GM19438 (cell line): ENCODE results near the gene ELFN1.

Experiments
- ATAC-seq: cut with Tn5 transposase; IDR thresholded peaks from one replicate; pipeline ENCODE4 v1.9.1; 2021; ENCODE audit warnings: low read depth; ENCODE audit not compliant: unreplicated experiment

Gene ELFN1

DNA sequence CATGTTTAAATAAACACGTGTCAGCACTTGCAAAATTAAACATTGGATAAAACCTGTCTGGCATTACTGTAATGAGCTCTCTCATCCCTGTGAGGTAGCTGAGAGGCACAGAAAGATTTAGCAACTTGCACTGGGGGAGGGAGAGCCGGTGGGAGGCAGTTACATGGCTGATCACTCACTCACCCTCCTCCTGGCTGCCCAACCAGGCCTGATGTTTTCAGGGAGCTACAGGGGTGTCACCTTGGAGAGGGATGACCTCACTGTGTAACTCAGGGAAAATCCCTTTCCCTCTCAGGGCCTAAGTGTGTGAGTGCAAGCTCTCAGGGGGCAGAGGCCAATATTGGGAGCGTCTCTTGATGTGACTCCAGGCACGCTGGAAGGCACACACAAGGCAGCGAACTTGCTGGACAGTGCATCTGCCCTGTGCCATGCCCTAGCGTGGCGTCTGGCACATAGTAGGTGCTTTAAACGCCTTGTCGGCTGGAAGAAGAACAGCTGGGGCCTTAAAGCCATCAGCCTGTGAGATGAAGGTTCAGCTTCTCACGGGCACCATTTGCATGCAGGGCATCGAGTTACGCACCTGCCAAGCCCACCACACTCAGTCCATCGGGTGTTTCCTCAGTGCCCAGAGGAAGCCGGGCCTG, 51.1 kb downstream of the ELFN1 start:
- no peak for ATAC-seq

DNA sequence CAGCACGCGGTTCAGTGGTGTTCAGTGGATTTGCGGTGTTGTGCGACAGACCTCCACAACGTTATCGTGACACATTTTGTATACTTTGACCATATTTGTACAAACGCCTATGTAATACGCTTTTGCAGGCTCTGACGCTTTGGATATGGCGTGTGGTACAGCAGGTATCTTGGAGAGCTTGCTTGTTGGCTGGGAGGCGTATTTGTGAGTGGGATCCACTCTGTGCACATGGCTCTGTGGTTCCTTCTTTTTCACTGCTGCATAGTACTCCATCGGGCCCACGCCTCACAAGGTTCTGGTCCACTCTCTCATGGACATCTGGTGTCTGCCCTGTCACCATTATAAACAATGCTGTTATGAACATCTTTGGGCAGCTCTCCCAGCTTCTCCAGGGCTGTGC, 53.2 kb downstream of the ELFN1 start:
- no peak for ATAC-seq

DNA sequence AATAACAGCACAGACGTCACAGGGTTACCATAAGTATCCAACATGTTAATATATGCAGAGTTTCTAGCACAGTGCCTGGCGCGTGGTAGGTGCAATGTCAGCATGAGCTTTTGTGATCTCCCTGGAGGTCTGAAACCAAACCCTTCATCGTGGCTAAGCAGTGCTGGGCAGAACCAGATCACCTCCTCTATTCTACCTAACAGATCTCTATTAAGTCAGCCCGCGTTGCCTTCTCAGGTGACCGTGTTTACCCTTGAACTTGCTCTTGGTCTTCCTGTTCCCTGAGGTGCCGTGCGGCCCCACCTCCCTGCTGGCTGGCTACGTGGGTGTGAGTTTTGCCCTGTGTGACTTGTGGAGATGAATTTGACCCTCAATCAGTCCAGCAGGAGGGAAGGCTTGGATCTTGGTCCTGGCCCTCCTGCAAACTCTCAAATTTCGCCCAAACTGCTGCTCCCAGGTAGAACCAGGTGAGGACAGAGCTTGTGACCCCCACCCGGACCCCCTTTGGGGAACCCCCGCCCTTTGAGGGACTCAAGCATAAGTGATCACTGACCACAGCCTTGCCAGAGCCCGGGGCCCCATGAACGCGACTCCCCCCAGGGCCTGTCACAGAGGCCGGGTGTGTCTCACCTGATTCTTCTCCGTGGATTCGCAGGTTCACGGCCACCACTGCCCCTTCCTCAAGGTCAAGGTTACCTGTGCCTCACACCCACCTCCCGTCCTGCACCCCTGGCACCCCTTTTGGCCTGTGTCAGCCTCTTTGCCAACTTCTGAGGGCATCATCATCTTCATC, 54.2 kb downstream of the ELFN1 start:
- ATAC-seq = no peak

DNA sequence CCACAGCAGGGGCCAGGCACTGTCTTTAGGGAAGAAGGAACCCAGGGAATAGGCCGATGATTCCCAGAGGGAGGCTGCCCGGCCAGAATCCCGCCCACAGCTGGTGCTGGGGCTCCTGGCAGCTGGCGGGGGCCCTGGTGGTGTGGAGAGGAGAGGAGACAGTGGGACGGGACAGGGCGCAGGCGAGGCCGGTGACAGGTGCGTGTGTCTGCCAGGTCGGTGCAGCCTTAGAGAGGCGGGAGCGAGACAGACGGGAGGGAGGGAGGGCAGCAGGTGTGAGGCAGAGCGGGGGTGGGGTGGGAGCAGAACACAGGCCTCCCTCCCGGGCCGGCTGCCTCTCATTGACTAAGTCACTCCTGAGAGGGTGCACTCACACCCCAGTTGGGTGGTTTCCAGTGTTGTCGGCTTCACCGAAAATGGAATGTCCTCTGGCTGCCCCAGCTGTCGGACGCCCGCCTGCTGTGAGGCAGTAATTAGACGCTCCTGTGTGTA, 55.2 kb downstream of the ELFN1 start:
- no peak for ATAC-seq

DNA sequence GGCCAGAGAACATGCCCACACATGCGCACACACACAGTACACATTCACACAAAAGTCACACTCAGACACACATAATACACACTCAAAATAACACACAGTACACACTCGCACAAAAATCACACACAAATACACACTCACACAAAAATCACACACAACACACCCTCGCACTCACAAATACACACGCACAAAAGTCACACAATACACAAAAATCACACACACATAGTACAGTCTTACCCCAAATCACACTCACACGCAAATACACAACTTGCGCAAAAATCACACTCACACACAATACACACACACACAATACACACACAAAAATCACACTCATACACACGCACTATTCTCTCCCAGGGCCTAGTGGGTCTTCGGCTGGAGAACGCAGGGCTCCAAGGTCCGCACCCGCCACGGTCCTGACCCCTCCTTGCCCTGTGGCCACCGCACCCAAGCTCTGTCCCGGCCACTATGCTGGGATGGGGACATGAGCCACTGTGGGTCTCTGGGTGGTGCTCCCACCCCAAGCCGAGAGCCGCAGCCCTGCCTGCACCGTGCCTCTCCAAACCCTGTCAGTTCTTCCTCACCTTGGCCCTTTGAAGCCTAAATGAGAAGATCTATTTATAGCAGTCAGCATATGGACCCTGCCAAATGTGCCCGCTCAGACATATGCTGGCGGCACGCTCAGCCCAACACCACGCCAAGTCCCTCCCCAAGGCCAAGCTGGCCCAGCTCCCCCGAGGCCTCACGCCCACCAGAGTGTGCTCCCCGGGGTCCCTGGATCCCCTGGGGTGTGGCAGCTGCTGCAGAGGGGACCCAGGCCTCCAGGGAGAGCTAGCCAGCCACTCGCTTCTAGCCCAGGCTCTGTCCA, 55.9 kb downstream of the ELFN1 start:
- no peak for ATAC-seq

DNA sequence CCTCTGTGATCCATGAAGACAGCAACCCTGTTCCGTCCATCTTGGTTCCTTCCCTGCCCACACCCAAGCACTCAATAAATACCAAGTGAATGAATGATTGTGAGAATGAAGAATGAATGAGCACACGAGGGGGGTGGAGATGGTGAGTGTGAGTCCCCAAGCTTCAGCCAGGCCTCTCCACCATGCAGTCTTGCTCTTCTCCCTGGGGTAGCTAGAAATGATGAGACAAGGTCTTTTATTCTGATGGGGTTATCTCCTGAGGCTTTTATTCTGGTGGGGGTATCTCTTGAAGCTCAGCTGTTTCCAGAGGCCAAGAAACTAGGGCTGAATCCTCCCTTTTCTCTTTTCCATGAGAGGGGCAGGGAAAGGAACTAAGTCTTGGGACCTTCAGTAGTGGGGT, 57.0 kb downstream of the ELFN1 start:
- ATAC-seq = no peak

DNA sequence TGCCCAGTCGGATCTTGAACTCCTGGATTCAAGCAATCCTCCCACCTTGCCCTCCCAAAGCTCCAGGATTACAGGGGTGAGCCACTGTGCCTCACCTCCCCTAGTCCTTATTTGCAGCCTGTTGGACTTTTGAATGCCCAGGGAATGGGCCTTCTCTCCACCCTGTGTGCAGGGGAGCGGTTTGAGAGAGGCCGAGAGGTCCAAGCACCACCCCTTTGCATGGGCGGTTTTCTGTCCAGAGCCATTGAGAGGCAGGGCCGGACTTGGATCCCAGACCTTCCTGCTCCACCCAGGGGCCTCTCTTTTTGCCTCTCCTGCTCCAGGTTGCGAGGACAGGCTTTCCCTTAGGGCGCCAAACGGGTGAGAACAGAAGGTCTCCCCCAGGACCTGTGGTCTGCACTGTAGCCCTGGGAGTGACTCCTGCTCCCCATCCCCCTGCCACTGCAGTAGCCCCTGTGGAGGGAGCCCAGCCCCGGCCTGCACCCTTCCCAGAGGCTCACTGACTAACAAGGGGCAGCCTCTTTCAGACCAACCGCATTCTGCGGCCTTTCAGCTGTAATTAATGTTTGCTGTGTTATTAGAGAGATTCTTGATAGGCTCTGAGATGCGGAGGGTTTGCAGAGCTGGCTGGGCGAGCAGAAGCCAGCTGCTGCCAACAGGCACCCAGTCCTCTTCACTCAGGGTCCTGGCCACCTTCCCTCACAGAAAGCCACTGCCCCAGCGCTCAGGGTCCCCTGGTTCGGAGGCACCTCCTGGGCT, 57.9 kb downstream of the ELFN1 start:
- no peak for ATAC-seq

DNA sequence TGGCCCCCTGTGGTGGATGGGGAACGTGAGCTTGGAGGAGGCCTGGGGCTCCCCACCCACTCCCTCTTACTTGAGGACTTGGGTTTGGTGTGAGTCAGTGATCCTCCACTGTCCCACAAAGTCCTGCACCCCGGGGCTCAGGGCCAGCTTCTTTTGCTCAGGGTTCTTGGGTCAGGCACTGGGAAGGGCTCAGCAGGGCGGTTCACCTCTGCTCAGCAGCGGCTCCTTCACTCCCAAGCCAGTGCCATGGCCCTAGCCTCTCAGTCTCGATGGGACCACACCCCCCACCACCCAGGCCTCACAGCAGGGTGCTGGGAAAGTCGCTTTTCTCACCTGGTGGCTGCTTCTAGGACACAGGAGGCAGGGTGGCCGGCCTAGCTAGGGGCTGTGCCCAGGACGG, 59.1 kb downstream of the ELFN1 start:
- ATAC-seq = no peak

DNA sequence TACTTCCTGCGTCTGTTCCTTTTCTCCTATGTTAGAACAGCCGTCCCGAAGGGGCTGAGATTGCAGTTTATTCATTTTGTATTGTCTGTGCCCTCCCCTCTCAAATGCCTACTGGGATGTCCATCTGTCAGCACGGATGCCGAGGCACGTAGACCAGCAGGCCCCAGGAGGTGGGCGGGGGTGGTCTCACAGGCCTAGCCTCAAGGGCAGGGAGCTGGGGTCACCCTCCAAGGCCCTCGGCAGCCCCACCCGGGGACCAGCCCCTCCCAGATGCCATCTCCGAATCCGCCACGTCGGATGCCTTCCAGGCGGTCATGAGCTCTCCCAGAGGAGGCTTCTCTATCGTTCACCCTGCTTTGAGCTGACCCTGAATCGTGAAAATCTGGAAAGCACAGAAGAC, 59.7 kb downstream of the ELFN1 start:
- ATAC-seq = no peak

DNA sequence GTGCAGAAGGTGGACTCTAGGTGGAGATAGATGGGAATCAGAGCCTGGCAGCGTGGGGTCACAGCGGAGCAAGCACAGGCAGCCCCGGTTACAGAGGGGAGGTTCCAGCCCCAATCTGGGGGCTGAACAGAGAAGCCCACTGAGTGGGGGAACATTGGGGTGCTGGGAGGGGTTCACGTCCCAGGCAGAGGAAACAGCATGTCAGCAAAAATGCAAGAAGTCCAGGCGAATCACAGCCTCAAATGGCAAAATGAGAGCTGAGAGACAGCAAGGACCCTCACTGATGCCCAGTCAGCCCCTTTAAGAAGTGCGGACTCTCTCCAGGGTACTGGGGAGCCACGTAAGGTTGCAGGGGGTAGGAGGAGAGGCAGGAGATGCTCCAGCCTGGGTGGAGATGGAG, 62.0 kb downstream of the ELFN1 start:
- no peak for ATAC-seq

DNA sequence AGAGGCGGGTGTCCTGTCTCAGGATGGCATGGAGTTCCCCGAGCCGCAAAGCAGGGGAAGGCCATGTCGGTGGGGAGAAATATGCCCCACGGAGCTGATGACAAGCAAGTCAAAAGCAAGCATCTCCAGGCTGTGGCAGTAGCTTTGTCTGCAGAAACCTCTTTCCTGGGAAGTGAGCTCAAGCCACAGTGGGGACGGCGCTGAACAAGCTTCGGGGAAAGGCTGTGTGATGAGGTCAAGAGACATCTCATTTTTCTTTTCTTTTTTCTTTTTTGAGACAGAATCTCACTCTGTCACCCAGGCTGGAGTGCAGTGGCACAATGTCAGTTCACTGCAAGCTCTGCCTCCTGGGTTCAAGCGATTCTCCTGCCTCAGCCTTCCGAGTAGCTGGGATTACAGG, 62.6 kb downstream of the ELFN1 start:
- ATAC-seq = no peak

DNA sequence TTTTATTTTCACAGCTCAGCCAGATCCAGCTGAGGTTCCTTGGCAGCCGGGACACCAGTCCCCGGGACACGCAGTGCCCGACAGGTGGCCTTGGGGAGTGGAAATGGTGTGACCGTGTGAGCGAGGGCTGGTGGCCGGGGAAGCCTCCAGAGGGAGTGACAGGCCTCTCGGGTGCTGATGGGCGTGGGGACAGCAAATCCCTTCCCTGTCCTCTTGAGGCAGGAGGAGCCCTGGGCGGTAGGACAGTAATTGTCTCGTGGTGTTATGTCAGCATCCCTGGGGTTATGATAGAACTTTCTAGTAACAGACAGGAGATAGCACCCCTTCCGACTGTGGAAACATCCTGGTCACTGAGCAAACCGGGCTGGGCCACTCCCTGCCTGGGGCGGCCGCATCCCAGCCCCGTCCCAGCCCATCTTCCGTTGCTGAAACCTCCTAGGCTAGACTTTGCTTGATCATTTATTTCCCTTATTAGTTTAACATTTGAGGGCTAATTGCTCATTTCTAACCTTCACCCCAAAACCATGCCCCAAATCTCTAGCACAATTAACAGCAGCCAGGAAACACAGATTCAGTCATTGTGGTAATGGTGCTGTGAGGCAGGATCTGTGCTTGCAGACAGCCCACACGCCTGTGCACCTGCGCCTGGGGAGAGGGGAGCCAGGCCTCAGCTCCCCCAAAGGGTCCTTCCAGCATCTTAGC, 63.3 kb downstream of the ELFN1 start:
- no peak for ATAC-seq

DNA sequence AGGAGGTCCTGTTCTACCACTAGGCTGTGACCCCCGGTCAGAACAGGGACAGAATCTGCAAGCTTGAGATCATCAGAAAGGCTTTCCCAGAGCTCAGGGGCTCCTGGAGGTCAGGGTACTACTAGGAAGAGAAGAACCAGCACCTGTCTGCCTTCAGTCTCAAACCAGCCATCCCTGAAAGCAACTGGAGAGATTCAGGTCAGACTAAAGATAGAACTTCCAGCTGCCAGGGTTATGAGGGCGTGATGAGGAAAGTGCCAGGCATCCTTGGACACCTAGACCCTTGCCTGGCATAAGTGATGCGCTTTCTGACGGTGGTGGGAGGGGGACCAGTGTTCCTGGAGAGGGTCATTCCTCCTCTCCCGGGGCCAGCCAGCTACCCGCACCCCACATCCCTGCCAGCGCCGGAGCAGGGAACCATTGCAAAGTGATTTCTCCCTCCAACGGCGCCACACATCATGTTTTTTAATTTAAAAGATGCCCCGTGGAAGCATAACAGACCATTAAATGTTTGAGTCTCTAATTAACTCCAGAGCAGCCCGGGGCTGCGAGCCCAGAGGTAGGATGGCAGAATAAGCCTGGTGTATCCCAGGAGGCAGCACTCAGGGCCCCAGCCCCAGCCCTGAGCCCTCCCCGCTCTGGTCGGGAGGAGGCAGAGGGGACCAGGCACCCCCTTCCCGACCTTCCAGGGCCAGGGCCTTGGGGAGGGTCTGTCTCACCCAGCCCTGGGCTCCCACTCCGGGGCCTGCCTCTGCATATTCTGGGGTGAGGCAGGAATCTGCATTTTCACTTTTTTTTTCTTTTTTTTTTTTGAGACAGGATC, 64.0 kb downstream of the ELFN1 start:
- ATAC-seq = no peak

DNA sequence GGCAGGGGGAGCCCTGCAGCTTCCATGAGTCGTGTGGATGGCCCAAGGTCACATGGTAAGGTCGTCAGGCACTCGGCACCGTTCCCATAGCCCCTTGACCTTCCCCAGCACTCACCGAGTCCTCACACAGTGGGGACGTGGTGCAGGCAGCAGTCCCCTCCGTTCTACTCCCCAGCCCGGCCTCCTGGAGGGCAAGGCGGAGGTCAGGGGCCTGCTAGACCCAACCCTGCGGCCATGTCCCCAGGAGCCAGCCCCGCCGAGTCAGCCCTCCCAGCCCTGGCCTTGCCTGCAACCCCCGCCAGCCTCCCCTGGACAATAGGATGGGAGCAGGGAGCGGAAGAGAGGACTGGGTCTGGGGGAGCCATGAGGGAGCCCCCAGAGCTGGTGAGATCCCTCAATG, 65.2 kb downstream of the ELFN1 start:
- no peak for ATAC-seq

DNA sequence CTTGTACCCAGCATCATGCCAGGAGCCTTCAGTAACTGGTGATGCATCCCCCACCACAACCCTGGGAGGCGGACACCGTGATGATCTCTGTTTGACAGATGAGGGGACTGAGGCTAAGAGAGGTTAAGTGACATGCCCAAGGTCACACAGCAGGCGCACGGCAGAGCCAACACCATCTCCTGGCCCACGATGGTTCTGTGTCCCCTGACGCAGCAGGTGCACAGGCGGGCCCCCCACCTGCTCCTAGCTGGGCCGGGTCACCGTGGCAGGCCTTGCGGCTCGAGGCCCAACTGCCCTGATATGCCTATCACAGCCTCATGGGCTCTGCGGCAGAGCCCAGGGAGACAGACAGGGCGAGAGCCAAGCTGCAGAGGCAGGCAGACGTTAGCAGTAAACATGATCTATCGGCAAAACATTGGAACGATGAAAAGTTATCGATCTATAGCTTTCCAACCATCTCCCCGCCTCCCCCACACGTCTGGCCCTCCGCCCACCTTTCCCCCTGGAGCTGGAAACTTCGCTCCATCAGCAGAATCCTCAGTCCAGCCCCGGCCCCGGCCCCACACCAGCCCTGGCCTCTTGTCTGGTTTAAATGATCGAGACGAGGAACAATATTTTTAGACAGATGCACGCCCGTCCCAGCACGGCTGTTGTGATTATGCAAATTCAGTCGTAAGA, 65.9 kb downstream of the ELFN1 start:
- ATAC-seq = no peak

DNA sequence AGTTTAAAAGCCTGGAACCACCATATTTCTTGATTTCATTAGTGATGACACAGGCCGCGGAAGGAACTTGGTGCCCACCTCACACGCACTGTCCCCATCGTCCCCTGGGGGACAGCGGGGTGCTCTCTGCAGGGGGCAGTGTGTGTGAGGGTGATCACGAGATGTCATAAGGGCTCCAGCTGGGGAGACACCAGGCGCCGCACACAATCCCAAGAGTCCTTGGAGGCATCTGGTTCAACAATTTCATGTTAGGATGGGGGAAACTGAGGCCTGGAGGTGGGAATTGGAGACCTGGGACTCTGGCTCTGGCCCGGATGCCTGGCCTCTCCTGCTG, 66.4 kb downstream of the ELFN1 start:
- no peak for ATAC-seq

DNA sequence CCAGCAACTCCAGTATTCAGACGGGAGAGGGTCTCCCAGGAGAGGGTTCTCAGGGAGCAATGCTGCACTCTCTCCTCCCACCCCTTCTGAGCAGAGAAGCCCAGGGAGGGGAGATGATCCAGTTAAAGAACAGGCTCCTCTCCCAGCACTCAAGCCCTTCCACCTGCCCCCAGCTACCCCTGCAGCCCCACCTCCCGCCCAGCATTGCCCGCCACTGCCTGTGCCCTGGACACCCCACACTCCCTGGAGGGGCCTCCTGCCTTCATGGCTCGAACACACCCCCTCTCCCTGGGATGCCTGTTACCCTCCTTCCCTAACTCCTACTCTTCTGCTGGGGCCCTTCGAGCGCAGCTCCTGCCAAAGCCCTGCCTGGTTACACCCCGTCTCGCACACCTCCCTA, 66.8 kb downstream of the ELFN1 start:
- ATAC-seq = no peak

DNA sequence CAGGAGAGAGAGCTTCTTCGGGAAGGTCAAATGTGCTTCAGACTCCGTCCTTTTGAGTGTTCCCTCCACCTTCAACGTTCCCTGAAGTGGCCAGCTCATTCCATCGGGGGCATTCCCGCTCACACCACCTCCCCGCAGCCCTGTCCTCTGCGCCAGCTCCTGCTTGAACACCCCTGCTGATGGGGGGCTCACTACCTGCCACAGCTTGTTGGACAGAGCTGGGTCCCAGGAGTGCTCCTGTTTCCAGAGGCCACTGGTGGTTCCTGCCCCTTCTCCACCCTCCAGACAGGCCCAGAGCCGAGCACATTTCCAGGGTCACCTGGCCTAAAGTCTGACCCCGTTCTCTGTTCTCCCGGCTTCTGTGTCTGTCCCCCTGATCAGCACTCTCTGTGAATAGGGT, 67.4 kb downstream of the ELFN1 start:
- no peak for ATAC-seq

DNA sequence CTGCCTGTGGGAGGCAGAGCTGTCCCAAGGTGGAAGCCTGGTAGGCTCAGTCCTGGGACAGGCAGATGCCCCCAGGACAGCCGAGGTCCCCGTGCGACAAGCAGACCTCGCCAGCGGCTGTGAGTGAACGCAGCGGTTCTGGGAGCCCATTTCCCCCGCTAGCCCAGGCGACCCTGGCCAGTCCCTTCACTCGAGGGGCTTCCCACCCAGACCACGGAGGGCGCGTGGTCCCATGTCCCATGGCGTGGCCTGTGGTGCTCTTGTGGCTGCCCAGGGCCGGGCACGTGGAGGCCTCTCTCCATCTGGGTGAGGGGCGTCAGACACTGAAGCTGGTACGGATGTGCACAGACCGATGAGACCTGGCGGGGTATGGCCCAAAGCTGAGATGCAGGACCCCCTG, 67.9 kb downstream of the ELFN1 start:
- ATAC-seq = no peak
